HCT116 (cell line): Measurements from ENCODE around the gene ATXN7L1. TPM values are rescaled to one million over a fixed set of nuclear protein-coding genes. Genes with fewer than 3 reads are reported as not detected.

Source experiments
- ATAC-seq: fragments of 200-7000 bp; cut with Tn5 transposase; 2 replicates; pipeline ENCODE4 v1.9.1; 2020; ENCODE audit warnings: mild to moderate bottlenecking, moderate library complexity
- BruUV-seq: library from RNA; stranded (reverse); fragments of 400-500 nt; replicated peaks from 2 replicates; lab custom pipeline; 2021; lab: Mats Ljungman, UMichigan
- CTCF ChIA-PET: fragments of 300-600 bp; sonication (Branson Sonifier 250); formaldehyde crosslinking; loops from one replicate; lab custom pipeline; 2021; ENCODE audit warnings: antibody characterized with exemption; lab: Charles Lee
- POLR2A ChIA-PET: fragments of 300-600, 350-600 bp; sonication (Branson Sonifier 250); formaldehyde crosslinking; loops from one replicate; lab custom pipeline; 2021; ENCODE audit warnings: antibody characterized with exemption; lab: Charles Lee
- RAD21 ChIA-PET, 2 experiments: fragments of 300-600 bp; sonication (Branson Sonifier 250); formaldehyde crosslinking; loops; one replicate each; lab custom pipeline; 2023; ENCODE audit warnings: low total read pairs in 2 of 2; ENCODE audit not compliant: uncharacterized antibody in 2 of 2, unreplicated experiment in 2 of 2, low non-redundant PET in 1 of 2; lab: Charles Lee
- DNase-seq: peaks from one replicate; pipeline ENCODE4 v3.0.0-alpha.2; 2010; ENCODE audit warnings: low read depth, low spot score
- H2AFZ ChIP-seq: fragments of 200-600 bp; shearing (Covaris generic), sonication (generic); 2 replicates; pipeline ENCODE4 v1.6.1; 2017; ENCODE audit warnings: low read depth, mixed run types, mixed read lengths, antibody characterized with exemption, low read length; ENCODE audit not compliant: poor library complexity, severe bottlenecking
- H3K27ac ChIP-seq: 2 replicates; pipeline ENCODE4 v1.5.1; 2012; ENCODE audit warnings: low read depth, low read length
- H3K27me3 ChIP-seq: fragments of 200-600 bp; sonication (generic); 2 replicates; pipeline ENCODE4 v1.6.1; 2016; ENCODE audit warnings: mixed run types, low read length, mixed read lengths; ENCODE audit not compliant: insufficient read depth
- H3K36me3 ChIP-seq, 2 experiments: fragments of 200-500 bp in 1 of 2; fragments of 200-600 bp in 1 of 2; sonication (Bioruptor generic) in 1 of 2; sonication (generic) in 1 of 2; 2 replicates each; pipeline versions ENCODE4 v1.5.1 to v1.6.1; 2014 to 2016; ENCODE audit warnings: low read length in 2 of 2, inconsistent platforms in 1 of 2, mixed read lengths in 1 of 2, mixed run types in 1 of 2; ENCODE audit not compliant: insufficient read depth in 2 of 2, control insufficient read depth in 1 of 2
- H3K4me1 ChIP-seq, 2 experiments: fragments of 200-600 bp in 1 of 2; sonication (generic) in 1 of 2; 2 replicates each; pipeline versions ENCODE4 v1.5.1 to v1.6.1; 2012 to 2017; ENCODE audit warnings: low read length in 2 of 2, inconsistent platforms in 1 of 2, mild to moderate bottlenecking in 1 of 2, mixed read lengths in 1 of 2, mixed run types in 1 of 2, moderate library complexity in 1 of 2; ENCODE audit not compliant: insufficient read depth in 2 of 2, control insufficient read depth in 1 of 2
- H3K4me2 ChIP-seq: fragments of 200-600 bp; sonication (generic); 2 replicates; pipeline ENCODE4 v1.6.1; 2017; ENCODE audit warnings: mixed run types, low read length, mixed read lengths
- H3K4me3 ChIP-seq, 2 experiments: fragments of 200-600 bp in 1 of 2; sonication (generic) in 1 of 2; replicated peaks in 1 of 2; 2 replicates each; pipeline ENCODE4 v1.5.1; 2011 to 2016; ENCODE audit warnings: low read length in 2 of 2, control low read depth in 1 of 2, low read depth in 1 of 2, mild to moderate bottlenecking in 1 of 2, mixed read lengths in 1 of 2, mixed run types in 1 of 2
- H3K79me2 ChIP-seq: fragments of 200-600 bp; sonication (generic); 2 replicates; pipeline ENCODE4 v1.6.1; 2017; ENCODE audit warnings: mild to moderate bottlenecking, mixed run types, low read length, moderate library complexity, mixed read lengths; ENCODE audit not compliant: insufficient read depth
- H3K9ac ChIP-seq: fragments of 200-600 bp; sonication (generic); 2 replicates; pipeline ENCODE4 v1.6.1; 2016; ENCODE audit warnings: low read length, mixed read lengths
- H3K9me2 ChIP-seq: fragments of 200-600 bp; sonication (generic), shearing (Covaris generic); 2 replicates; pipeline ENCODE4 v1.6.1; 2017; ENCODE audit warnings: mixed run types, mild to moderate bottlenecking, moderate library complexity; ENCODE audit not compliant: insufficient read depth
- H3K9me3 ChIP-seq, 2 experiments: fragments of 200-500 bp in 1 of 2; fragments of 200-600 bp in 1 of 2; sonication (Bioruptor generic) in 1 of 2; sonication (generic) in 1 of 2; 2 replicates each; pipeline ENCODE4 v1.6.1; 2014 to 2017; ENCODE audit warnings: low read length in 2 of 2, mixed read lengths in 2 of 2, inconsistent platforms in 1 of 2, low read depth in 1 of 2, mild to moderate bottlenecking in 1 of 2, mixed run types in 1 of 2, moderate library complexity in 1 of 2; ENCODE audit not compliant: control insufficient read depth in 1 of 2, insufficient read depth in 1 of 2
- H4K20me1 ChIP-seq: fragments of 200-600 bp; sonication (generic), shearing (Covaris generic); 2 replicates; pipeline ENCODE4 v1.6.1; 2017; ENCODE audit warnings: mixed run types, mild to moderate bottlenecking, moderate library complexity; ENCODE audit not compliant: insufficient read depth
- ATF3 ChIP-seq: IDR thresholded peaks from 2 replicates; pipeline ENCODE4 v1.6.1; 2012
- CBX3 ChIP-seq: IDR thresholded peaks from 2 replicates; pipeline ENCODE4 v1.6.1; 2012; ENCODE audit warnings: low read depth
- CEBPB ChIP-seq: IDR thresholded peaks from 2 replicates; pipeline ENCODE4 v1.6.1; 2012; ENCODE audit warnings: low read depth
- CTCF ChIP-seq, 3 experiments: fragments of 200-600 bp in 1 of 3; sonication (generic) in 1 of 3; IDR thresholded peaks in 2 of 3; conservative IDR thresholded peaks in 1 of 3; 2 replicates each; pipeline ENCODE4 v1.5.1; 2012 to 2017; ENCODE audit warnings: low read depth in 2 of 3, low read length in 2 of 3, antibody characterized with exemption in 1 of 3, borderline replicate concordance in 1 of 3, control low read depth in 1 of 3, mild to moderate bottlenecking in 1 of 3, mixed read lengths in 1 of 3, mixed run types in 1 of 3, moderate library complexity in 1 of 3; ENCODE audit not compliant: insufficient read depth in 1 of 3
- EGR1 ChIP-seq: IDR thresholded peaks from 2 replicates; pipeline ENCODE4 v1.6.1; 2012; ENCODE audit warnings: low read depth
- ELF1 ChIP-seq: IDR thresholded peaks from 2 replicates; pipeline ENCODE4 v1.6.1; 2012; ENCODE audit warnings: low read depth, borderline replicate concordance
- EZH2 ChIP-seq: fragments of 200-600 bp; sonication (generic); IDR thresholded peaks from 2 replicates; pipeline ENCODE4 v1.6.1; 2017; ENCODE audit warnings: antibody characterized with exemption, mixed run types
- FOSL1 ChIP-seq: IDR thresholded peaks from 2 replicates; pipeline ENCODE4 v1.6.1; 2012; ENCODE audit warnings: low read depth
- JUND ChIP-seq: IDR thresholded peaks from 2 replicates; pipeline ENCODE4 v1.6.1; 2012
- POLR2A ChIP-seq: IDR thresholded peaks from 2 replicates; pipeline ENCODE4 v1.7.0; 2011; ENCODE audit warnings: borderline replicate concordance; ENCODE audit not compliant: insufficient read depth, insufficient read length; ENCODE audit errors: extremely low read depth
- POLR2AphosphoS5 ChIP-seq: IDR thresholded peaks from 2 replicates; pipeline ENCODE4 v1.6.1; 2011; ENCODE audit warnings: mild to moderate bottlenecking, low read depth, low read length, moderate library complexity
- REST ChIP-seq: IDR thresholded peaks from 2 replicates; pipeline ENCODE4 v1.6.1; 2012; ENCODE audit warnings: low read depth
- SIN3A ChIP-seq: IDR thresholded peaks from 2 replicates; pipeline ENCODE4 v1.6.1; 2012; ENCODE audit warnings: low read depth
- SP1 ChIP-seq: IDR thresholded peaks from 2 replicates; pipeline ENCODE4 v1.6.1; 2012; ENCODE audit warnings: low read depth
- TCF7L2 ChIP-seq: IDR thresholded peaks from 2 replicates; pipeline ENCODE4 v1.7.0; 2011; ENCODE audit warnings: borderline replicate concordance, inconsistent platforms; ENCODE audit not compliant: insufficient read depth, insufficient read length; ENCODE audit errors: extremely low read depth
- ZBTB33 ChIP-seq: IDR thresholded peaks from 2 replicates; pipeline ENCODE4 v1.6.1; 2011; ENCODE audit warnings: mild to moderate bottlenecking, low read length, moderate library complexity; ENCODE audit not compliant: insufficient replicate concordance; ENCODE audit errors: extremely low read depth
- ZFX ChIP-seq: fragments of 450-650 bp; IDR thresholded peaks from 2 replicates; pipeline ENCODE4 v1.6.1; 2017
- ZNF274 ChIP-seq: fragments of 200-500 bp; sonication (Bioruptor generic); IDR thresholded peaks from 2 replicates; pipeline ENCODE4 v1.6.1; 2014; ENCODE audit warnings: mild to moderate bottlenecking, low read depth, low read length, inconsistent platforms
- intact Hi-C: fragments of 100-400 bp; cut with micrococcal nuclease; formaldehyde crosslinking; loops from 2 replicates; pipeline ENCODE4 v1.10.0; 2022
- total RNA-seq: library from RNA; stranded (reverse); gene quantifications from one replicate; pipeline ENCODE4 v1.2.1, GENCODE V29; 2021; ENCODE audit not compliant: unreplicated experiment

The ATXN7L1 gene
- total RNA-seq, 1 experiment from 2014 or later = 11.5 TPM

- no peaks in the 10 kb centered on the region for H3K9me3 ChIP-seq
- no TSS peak for BruUV-seq
- ATAC-seq (no peak), DNase-seq (no peak)
- RAD21 ChIA-PET = no interaction called here
- H3K4me3 ChIP-seq = no peak overlapping the region
- H2AFZ ChIP-seq = no peak overlapping the region
- peaks cover 0 to 17% of the 10 kb centered on the region in 2 experiments; a peak in 2 of 4 replicates for H3K4me1 ChIP-seq
- H3K4me2 ChIP-seq = no peak overlapping the region
- H3K9me2 ChIP-seq = no peaks in the 10 kb centered on the region
- CTCF ChIA-PET = no interaction called here
- H3K27ac ChIP-seq = no peak overlapping the region
- POLR2A ChIA-PET = no interaction called here
- intact Hi-C loops = no loop called here
- no peaks in the 10 kb centered on the region for H4K20me1 ChIP-seq
- TF ChIP-seq JUND (no peak), CEBPB (no peak), REST (no peak), CBX3 (no peak), ELF1 (no peak), FOSL1 (no peak), SIN3A (no peak), ZFX (no peak), POLR2AphosphoS5 (no peak), ZBTB33 (no peak), SP1 (no peak), POLR2A (no peak), TCF7L2 (no peak), CTCF (IDR thresholded peaks at IDR 0.05 in 2 of 3, conservative IDR thresholded peaks at IDR 0.05 in 1 of 3; ENCODE audit: borderline replicate concordance in 1 of 3, insufficient read depth in 1 of 3, low read depth in 2 of 3, low read length in 2 of 3) (no peak), ZNF274 (no peak), EGR1 (no peak), EZH2 (no peak), ATF3 (no peak)
- H3K79me2 ChIP-seq = no peaks in the 10 kb centered on the region
- H3K36me3 ChIP-seq = no peaks in the 10 kb centered on the region
- no peaks in the 10 kb centered on the region for H3K27me3 ChIP-seq
- no peak overlapping the region for H3K9ac ChIP-seq
Measured at GRCh38 chr7:105721571-105722104, 154.8 kb downstream of the ATXN7L1 start.
